Smooth muscle cell (in vitro differentiated cells): ENCODE measurements around the gene PAX5. TPM values are rescaled to one million over a fixed set of nuclear protein-coding genes. Genes with fewer than 3 reads are reported as not detected.

Experiments
- DNase-seq: peaks from one replicate; lab custom pipeline; 2025; ENCODE audit not compliant: unreplicated experiment; lab: John Stamatoyannopoulos, UW
- H2AFZ ChIP-seq: fragments of 200-600 bp; sonication (generic); 2 replicates; pipeline ENCODE4 v1.6.0; 2016; ENCODE audit warnings: antibody characterized with exemption, low read depth, mild to moderate bottlenecking
- H3F3A ChIP-seq: fragments of 200-600 bp; sonication (generic); 2 replicates; pipeline ENCODE4 v1.6.0; 2017; ENCODE audit warnings: antibody characterized with exemption, low read depth
- H3K27ac ChIP-seq: fragments of 200-600 bp; sonication (generic); 2 replicates; pipeline ENCODE4 v1.5.1; 2016; ENCODE audit warnings: low read depth, mild to moderate bottlenecking
- H3K27me3 ChIP-seq: fragments of 200-600 bp; sonication (generic); 2 replicates; pipeline ENCODE4 v1.6.1; 2016; ENCODE audit warnings: low read depth, mild to moderate bottlenecking
- H3K36me3 ChIP-seq: fragments of 200-600 bp; sonication (generic); 2 replicates; pipeline ENCODE4 v1.5.1; 2016; ENCODE audit warnings: low read depth
- H3K4me1 ChIP-seq: fragments of 200-600 bp; sonication (generic); 2 replicates; pipeline ENCODE4 v1.5.1; 2016; ENCODE audit warnings: low read depth
- H3K4me2 ChIP-seq: fragments of 200-600 bp; sonication (generic); 2 replicates; pipeline ENCODE4 v1.6.0; 2016; ENCODE audit warnings: mild to moderate bottlenecking
- H3K4me3 ChIP-seq: fragments of 200-600 bp; sonication (generic); 2 replicates; pipeline ENCODE4 v1.5.1; 2016; ENCODE audit warnings: mild to moderate bottlenecking
- H3K79me2 ChIP-seq: fragments of 200-600 bp; sonication (generic); 2 replicates; pipeline ENCODE4 v1.6.0; 2016; ENCODE audit warnings: low read depth, mild to moderate bottlenecking
- H3K9ac ChIP-seq: fragments of 200-600 bp; sonication (generic); 2 replicates; pipeline ENCODE4 v1.6.0; 2016; ENCODE audit warnings: low read depth
- H3K9me3 ChIP-seq: fragments of 200-600 bp; sonication (generic); replicated peaks from 2 replicates; pipeline ENCODE4 v1.5.1; 2016; ENCODE audit warnings: low read depth
- H4K20me1 ChIP-seq: fragments of 200-600 bp; sonication (generic); 2 replicates; pipeline ENCODE4 v1.6.0; 2016; ENCODE audit warnings: low read depth
- CTCF ChIP-seq: fragments of 200-600 bp; sonication (generic); IDR thresholded peaks from 2 replicates; pipeline ENCODE4 v1.5.1; 2017; ENCODE audit warnings: borderline replicate concordance, mild to moderate bottlenecking, antibody characterized with exemption; ENCODE audit not compliant: insufficient read depth, poor library complexity, severe bottlenecking
- WGBS: methylation state at CpG from one replicate; pipeline ENCODE4 v1.1.7; 2016; ENCODE audit warnings: low lambda C conversion rate; 5-methylcytosine and 5-hydroxymethylcytosine counted together
- polyA plus RNA-seq: library from polyadenylated mRNA; unstranded; fragments of >200 nt; fragmentation: Nextera tagmentation; extraction: Ambion mirVana; gene quantifications from 2 replicates; pipeline ENCODE4 v1.2.1, GENCODE V29; 2016
- total RNA-seq: library from RNA; depleted of rRNA; stranded (reverse); fragments of >200 nt; gene quantifications from 2 replicates; pipeline ENCODE4 v1.2.3, GENCODE V29; 2014

Gene PAX5
- total and polyA plus RNA-seq, 2 experiments from 2014 or later = 0.09 TPM; not detected in 1

- no peak for DNase-seq
- Histone ChIP-seq H4K20me1 (no peaks in the 10 kb centered on the region), H3K36me3 (no peaks in the 10 kb centered on the region), H3K4me1 (peaks cover 16% of the 10 kb centered on the region), H3K9ac (no peak overlapping the region), H3K79me2 (no peaks in the 10 kb centered on the region), H3K4me3 (peak overlapping the region; percentile 28), H3K27ac (no peak overlapping the region), H2AFZ (peak overlapping the region; percentile 24), H3K9me3 (no peaks in the 10 kb centered on the region), H3K4me2 (peak overlapping the region; percentile 83), H3K27me3 (peaks cover 87% of the 10 kb centered on the region), H3F3A (no peaks in the 10 kb centered on the region)
- 6% methylated on average over 61 of the region's 65 CpGs for WGBS
- TF ChIP-seq CTCF = no peak
Observed at GRCh38 chr9:36986468-36987408, 47.3 kb downstream of the PAX5 start.

GRCh38 chr9:36985769-36986467, 48.1 kb downstream of the PAX5 start:
- WGBS = 2% methylated on average over 65 of the region's 70 CpGs
- Histone ChIP-seq H3K4me3 (peak overlapping the region; percentile 28), H3F3A (no peaks in the 10 kb centered on the region), H3K4me2 (peak overlapping the region; percentile 83), H3K36me3 (no peaks in the 10 kb centered on the region), H3K79me2 (no peaks in the 10 kb centered on the region), H3K27ac (no peak overlapping the region), H3K9ac (no peak overlapping the region), H3K9me3 (no peaks in the 10 kb centered on the region), H3K27me3 (peaks cover 96% of the 10 kb centered on the region), H2AFZ (no peak overlapping the region), H3K4me1 (peaks cover 16% of the 10 kb centered on the region), H4K20me1 (no peaks in the 10 kb centered on the region)
- TF ChIP-seq CTCF = no peak
- no peak for DNase-seq

- Histone ChIP-seq H3K27ac (no peak overlapping the region), H3K4me3 (no peak overlapping the region), H2AFZ (no peak overlapping the region), H3K4me1 (peaks cover 16% of the 10 kb centered on the region), H4K20me1 (no peaks in the 10 kb centered on the region), H3F3A (no peaks in the 10 kb centered on the region), H3K27me3 (peaks cover 99% of the 10 kb centered on the region), H3K36me3 (no peaks in the 10 kb centered on the region), H3K9me3 (no peaks in the 10 kb centered on the region), H3K9ac (no peak overlapping the region), H3K79me2 (no peaks in the 10 kb centered on the region), H3K4me2 (no peak overlapping the region)
- TF ChIP-seq CTCF = no peak
- WGBS = 28% methylated on average over 15 of the region's 15 CpGs
- DNase-seq = no peak
Observed at GRCh38 chr9:36985061-36985768, 48.9 kb downstream of the PAX5 start.
